Cortex of kidney (tissue), 1 donor: ENCODE measurements around the gene RUNDC1.
"Not testable (repeated sequence)": the region's sequence is repeated elsewhere in the genome, so short reads cannot be mapped to it uniquely, and the experiment has no call there.

ENCODE experiments used
- DNase-seq: peaks from one replicate; lab custom pipeline; 2025; lab: John Stamatoyannopoulos, UW

RUNDC1 gene

DNA sequence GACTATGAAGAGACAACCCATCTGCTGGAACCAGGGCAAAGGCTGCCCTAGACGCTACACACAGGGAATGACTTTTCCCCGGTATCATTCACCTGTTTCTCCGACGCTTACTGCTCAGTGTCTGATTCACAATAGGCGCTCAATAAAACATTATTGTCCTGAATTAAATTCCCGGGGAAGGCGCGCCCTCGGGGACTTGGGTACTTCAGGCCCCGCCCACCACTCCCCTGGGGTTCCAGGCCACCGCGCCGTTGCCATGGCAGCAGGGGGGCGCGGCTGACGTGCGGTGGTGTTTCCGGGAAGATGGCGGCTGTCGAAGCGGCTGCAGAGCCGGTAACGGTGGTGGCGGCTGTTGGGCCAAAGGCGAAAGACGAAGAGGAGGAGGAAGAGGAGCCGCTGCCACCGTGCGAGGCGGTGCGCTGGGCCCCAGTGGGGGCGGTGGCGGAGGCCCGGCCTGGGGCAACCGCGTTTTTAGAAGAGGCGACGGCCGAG, at the start of gene RUNDC1:
RUNDC1 (plus strand) TSS at position 292 of the 492 bp plus-strand sequence; CDS start at position 304, 12 bp downstream.
- no peak for DNase-seq

DNA sequence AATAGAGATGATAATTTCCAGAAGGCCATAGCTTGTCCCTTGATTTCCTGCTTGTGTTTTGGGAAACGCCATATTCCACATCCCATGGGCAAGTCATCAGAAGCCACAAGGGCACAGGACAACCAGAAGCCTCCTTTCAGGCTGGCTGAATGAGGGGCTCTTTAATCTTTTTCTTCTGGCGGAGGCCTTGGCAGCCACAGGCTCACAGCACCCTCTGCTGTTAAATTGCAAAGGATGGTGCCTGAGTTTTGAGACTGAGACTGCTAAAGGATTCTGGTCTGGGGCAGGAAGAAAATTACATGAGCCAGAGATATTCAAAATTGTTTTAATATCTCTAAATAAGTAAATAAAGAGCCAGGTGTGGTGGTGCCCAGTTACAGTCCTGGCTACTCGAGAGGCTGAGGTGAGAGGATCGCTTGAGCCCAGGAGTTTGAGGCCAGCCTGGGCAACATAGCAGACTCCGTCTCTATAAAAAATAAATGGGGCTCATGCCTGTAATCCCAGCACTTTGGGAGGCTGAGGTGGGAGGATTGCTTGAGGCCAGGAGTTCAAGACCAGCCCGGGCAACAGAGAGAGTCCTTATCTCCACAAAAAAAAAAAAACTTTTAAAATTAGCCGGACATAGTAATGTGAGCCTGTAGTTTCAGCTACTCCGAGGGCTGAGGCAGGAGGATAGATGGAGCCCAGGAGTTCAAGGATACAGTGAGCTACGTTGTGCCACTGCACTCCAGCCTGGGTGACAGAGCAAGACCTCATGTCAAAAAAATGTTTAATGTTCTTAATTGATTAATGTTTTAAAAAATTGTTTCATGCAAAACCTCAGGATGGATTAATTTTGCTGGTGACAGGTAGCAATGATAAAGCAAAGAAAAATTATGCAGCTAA, 42.4 kb upstream of the RUNDC1 start:
- no peak for DNase-seq

DNA sequence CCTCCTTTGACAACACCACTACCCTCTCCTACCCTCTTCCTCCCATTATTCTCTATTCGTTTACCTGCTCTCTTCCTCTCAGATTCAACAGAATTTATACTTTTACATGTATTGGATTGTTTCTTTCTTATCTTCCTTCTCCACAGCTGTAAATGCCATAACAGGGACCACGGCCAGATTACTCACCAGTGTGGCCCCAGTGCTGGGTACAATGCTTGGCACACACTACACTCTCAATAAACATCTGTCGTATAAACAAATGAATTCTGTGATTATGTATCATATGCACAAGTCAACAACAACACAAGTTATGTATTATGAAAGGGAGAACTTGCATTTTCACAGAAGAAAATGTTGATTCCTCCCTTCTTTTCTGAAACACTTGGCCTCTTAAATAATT, 36.2 kb upstream of the RUNDC1 start:
- no peak for DNase-seq

DNA sequence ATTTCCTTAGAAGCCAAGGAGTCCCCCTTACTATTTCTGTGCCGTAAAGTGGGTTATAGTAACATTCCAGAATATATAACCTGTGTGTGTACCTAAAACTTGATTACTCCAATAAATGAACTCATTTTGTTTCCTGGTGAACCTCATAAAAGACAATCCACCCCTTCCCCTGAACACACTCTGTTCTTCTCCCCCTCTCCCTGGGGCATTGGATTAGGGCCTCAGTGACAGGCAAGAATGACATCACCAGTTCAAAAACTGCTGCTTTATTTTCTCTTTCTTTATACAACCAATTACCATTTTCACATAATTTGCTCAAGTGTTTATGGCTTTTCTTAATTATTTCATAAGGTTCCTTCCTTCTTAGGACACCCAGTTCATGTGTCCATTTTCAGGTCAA, 33.6 kb upstream of the RUNDC1 start:
- no peak for DNase-seq

DNA sequence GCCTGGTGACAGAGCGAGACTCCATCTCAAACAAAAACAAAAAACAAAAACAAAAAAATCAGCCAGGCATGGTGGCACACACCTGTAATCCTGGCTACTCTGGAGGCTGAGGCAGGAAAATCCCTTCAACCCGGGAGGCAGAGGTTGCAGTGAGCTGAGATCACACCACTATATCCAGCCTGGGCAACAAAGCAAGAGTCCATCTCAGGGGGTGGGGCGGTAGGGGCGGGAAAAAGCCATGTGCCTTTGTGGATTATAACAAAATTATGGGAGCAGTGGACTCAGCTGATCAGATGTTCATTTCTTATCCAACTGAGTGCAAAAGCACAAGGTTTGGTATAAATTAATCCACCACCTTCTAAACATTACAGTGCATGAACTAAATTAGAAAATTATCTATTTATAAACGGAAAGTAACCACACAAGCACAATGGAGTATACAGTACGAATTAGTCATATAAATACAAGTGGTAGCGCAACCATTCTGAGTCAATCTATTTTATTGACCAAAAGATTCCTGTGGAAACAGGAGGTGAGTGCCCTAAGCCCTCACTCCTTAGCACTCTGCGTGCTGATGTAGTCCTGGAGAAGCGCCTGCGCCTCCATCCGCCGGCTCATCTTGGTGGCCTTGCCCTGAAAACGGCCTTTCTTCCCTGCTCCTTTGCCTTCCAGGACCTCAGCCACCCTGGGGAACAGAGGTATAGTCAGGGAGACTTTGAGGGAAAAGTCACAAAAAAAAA, 30.2 kb upstream of the RUNDC1 start:
- no peak for DNase-seq

DNA sequence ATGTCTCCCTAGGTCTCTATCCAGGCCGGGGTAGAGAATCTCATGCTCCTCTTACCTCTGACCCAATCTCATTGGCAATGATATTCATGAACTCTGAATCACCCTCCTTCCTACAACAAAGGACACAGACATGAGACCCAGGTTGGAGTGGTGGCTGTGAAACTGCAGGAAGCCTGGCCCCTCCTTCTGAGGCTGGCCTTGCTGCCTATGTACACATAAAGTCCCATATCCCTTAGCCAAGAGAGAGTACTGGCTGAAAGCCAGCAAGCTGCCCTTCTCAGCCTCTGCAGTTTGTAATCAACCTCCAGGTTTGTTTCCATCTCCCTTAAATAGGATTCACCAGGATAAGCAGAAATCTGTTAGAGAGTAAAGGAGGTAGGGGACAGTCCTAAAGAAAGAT, 26.7 kb upstream of the RUNDC1 start:
- DNase-seq = no peak

DNA sequence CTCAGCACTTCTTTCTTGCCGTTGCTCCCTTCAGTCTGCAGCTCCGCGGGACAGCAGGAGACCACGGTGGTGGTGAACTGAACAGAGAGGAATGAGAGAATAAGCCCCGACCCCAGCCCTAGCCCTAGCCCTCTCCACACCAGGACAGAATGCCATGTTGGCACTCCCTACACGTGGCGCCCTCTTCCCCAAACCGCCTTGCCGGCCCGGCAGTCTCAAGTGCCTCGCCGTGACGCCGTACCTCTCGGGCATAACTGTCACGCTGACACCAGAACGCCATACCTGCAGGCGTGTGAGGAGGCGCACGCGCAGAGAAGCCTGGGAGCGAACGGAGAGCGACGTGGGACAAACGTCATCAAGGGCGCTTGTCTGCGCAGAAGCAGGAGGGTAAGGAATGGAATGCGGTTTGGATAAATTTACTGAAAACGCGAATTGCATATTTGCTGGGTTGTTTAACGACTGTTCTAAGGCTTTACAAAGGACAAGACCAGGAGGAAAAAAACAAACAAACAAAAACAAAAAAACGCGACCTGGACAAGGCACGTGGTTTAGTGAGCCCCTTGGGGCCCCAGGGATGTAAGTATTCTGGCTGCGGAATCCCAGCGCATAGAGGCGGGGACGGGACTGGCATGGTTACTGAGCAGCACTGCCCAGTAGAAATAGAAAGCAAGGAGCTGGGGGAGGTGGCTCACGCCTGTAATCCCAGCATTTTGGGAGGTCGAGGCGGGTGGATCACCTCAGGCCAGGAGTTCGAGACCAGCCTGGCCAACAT, 16.0 kb upstream of the RUNDC1 start, which contains the start of gene AARSD1:
AARSD1 (minus strand) TSS at position 294 of the 772 bp plus-strand sequence; CDS start at position 280, 14 bp downstream.
- no peak for DNase-seq

DNA sequence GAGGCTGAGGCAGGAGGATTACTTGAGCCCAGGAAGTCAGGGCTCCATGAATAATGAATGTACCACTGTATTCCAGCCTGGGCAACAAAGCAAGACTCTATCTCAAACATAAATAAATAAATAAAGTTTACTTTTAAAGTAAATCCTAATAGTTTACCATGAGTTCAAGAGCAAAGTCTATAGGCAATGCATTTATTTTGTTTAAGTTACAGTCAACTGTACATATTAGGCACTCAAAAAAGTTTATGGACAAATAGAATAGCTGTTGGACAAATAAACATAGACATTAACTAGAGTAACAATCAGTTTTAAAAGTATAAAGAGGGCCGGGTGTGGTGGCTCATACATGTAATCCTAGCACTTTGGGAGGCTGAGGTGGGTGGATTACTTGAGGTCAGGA, 12.4 kb upstream of the RUNDC1 start:
- DNase-seq = no peak

DNA sequence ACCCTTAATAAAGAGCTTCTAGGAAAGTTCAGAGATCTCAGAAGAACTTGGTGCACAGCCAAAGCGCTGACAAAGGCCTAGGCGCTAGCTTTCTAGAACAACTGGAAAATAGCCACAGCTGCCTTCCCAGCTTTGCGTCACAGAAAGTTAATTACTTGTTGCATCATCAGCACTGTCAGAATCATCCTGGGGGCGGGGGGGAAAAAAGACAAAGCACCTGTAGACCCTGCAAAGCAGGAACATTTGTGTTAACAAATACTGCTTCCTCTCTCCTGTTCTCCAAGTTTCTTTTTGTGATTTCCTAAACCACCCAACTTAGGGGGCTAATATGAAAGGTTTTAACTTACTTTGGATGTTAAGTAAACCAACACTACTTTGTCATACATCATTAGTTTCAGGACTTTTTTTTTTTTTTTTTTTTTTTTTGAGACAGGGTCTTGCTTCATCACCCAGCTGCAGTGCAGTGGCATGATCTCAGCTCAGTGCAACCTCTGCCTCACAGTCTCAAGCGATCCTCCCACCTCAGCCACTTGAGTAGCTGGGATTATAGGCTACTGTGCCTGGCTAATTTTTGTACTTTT, 11.3 kb upstream of the RUNDC1 start:
- DNase-seq = no peak

DNA sequence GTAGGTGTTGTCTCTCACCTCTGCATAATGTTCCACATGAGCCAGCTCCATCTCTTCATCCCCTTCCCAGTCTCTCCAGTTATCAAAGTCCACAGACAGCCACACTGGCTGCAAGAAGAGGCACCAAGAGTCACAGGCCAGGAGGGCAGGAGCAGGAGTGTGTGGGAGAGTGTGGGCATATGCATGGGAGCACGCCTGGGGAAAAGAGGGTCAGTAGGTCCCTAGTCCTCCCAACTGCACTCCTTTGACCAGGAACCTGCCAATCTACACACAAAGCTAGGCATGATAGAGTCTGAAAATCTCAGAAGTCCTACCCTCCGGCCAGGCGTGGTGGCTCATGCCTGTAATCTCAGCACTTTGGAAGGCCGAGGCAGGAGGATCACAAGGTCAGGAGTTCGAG, 8.8 kb upstream of the RUNDC1 start:
- DNase-seq = no peak

DNA sequence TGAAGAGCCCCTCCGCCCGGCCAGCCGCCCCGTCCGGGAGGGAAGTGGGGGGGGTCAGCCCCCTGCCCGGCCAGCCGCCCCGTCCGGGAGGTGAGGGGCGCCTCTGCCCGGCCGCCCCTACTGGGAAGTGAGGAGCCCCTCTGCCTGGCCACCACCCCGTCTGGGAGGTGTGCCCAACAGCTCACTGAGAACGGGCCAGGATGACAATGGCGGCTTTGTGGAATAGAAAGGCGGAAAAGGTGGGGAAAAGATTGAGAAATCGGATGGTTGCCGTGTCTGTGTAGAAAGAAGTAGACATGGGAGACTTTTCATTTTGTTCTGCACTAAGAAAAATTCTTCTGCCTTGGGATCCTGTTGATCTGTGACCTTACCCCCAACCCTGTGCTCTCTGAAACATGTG, 7.0 kb upstream of the RUNDC1 start:
- DNase-seq = not testable (repeated sequence)

DNA sequence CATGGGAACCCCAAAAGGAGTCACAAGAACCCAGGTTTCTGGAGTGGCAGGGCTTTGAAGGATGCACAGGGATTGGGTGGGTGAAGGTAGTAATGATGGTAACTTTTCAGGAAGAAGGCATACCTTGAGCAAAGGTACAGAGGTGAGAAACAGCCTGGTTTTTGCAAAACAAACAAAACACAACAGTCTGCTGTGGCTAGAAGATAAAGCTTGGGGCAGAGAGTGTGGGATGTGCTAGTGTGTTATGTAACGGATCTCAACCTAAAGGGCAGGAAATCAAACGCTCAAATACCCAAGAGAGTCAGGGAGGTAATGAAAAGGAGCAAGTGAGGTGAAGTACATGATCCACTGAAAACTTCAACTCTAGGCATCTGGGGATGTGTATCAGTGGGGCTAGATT, 5.1 kb upstream of the RUNDC1 start:
- DNase-seq = no peak

DNA sequence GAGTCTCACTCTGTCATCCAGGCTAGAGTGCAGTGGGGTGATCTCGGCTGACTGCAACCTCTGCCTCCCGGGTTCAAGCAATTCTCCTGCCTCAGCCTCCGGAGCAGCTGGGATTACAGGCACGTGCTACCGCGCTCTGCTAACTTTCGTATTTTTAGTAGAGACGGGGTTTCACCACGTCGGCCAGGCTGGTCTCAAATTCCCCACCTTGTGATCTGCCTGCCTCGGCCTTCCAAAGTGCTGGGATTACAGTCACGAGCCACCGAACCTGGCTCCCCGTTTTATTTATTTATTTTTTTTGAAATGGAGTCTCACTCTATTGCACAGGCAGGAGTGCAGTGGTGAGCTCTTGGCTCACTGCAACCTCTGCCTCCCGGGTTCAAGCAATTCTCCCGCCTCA, 4.7 kb upstream of the RUNDC1 start:
- DNase-seq = not testable (repeated sequence)

DNA sequence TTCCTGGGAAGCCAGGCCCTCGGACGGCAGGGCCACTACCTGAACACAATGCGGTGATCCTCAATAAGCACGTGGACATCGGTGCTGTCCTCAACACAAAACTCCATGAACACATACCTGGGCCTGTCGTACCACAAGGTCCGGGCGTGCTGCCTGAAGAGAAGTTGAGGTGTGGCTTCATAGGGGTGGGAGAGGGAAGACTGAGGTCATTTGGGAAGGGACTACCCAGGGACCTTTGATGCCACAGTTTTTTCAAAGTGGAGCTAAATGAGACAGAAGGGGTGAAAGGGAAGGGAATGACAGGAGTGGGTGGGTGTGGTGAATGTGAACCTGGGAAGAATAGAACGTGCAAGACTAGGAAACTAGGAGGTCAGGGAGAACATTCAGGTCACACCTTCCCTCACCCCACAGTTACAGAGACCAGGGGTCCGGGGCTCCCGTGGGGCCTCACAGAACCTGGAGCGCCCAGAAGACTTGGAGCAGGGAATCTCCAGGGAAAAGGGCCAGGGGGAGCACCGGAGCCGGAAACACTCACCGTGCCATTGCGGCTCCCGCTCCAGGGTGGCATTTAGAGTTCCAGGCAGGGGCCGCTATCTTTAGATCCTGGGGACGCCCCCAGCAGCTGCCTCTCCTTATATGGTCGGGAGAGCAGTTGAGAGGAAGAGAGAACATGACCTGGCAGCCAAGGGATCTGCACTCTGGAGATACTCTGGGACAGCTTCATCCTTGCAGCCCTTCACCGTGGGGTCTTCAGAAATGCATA, 673 bp upstream of the RUNDC1 start, which contains the start of gene PTGES3L:
PTGES3L (minus strand) TSS at position 570 of the 763 bp plus-strand sequence; CDS start at position 543, 27 bp downstream.
- no peak for DNase-seq

DNA sequence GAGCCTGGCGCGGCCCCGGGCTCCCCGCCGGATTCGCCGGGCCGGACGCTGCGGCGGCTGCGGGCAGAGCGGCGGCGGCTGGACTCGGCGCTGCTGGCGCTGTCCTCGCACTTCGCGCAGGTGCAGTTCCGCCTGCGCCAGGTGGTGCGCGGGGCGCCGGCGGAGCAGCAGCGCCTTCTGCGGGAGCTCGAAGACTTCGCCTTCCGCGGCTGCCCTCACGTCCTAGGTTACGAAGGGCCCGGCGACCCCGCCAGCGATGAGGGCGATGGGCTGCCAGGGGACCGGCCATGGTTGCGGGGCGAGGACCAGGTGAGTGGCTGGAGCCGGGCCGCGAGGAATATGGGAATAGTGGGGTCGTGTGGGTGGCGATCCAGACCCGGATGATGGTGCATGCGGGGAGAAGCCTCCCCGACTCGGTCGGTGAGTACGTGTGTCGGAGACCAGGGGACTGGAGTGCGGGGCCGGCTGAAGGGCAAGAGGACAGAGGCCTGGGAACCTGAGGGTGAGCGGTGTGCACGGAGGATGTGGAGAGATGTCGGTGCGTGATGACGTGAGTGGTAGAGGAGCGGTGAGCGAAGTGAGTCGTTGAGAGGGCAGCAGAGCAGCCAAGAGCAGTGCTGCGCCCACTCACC, 517 bp downstream of the RUNDC1 start:
- DNase-seq = no peak

DNA sequence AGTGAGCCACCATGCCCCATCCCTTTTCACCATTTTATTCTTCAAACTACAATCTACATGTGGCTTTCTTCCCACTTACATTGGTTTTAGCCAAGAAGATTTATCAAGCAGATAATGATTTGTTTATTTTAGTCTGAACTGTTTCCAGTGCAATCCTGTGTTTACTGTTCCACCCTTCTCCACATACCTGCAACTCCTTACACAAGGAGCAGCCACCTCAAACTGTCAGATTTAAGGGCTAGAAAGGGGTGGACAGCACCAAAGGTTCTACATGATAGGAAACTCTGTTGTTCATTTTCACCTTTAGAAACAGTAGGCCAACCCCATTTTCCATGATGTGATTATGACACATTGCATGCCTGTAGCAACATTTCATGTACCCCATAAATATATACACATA, 1.9 kb downstream of the RUNDC1 start:
- no peak for DNase-seq

DNA sequence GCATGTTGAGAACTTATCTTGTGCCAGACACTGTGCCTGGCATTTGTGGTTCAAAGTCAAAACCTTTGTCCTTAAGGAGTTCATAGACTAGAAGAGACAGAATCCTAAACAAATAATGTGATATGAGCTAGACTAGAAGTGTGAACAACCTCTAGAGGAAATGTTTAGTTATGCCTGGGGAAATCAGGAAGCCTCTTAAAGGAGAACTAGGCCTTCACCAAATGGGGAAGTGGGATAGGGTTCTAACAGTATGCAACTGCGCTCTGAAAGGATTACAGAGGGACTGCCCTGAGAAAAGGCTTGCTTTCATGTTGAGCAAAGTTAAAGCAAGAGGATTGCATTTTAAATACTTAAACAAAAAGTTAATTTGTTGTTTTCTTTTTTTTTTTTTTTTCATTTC, 4.9 kb downstream of the RUNDC1 start:
- no peak for DNase-seq

DNA sequence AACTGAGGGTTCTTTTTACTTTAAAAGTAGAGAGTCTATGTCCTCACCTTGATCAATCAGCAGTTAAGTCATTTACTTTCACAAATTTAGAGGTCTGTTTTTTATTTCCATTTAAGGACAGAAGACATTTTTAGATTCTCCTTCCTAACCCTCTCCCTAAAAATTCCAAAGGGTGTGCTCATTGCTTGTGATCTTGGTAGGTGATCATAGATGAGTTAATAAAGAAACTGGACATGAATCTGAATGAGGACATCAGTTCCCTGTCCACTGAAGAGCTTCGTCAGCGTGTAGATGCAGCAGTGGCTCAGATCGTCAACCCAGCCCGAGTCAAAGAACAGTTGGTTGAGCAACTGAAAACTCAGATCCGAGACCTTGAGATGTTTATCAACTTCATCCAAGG, 8.8 kb downstream of the RUNDC1 start:
- no peak for DNase-seq

DNA sequence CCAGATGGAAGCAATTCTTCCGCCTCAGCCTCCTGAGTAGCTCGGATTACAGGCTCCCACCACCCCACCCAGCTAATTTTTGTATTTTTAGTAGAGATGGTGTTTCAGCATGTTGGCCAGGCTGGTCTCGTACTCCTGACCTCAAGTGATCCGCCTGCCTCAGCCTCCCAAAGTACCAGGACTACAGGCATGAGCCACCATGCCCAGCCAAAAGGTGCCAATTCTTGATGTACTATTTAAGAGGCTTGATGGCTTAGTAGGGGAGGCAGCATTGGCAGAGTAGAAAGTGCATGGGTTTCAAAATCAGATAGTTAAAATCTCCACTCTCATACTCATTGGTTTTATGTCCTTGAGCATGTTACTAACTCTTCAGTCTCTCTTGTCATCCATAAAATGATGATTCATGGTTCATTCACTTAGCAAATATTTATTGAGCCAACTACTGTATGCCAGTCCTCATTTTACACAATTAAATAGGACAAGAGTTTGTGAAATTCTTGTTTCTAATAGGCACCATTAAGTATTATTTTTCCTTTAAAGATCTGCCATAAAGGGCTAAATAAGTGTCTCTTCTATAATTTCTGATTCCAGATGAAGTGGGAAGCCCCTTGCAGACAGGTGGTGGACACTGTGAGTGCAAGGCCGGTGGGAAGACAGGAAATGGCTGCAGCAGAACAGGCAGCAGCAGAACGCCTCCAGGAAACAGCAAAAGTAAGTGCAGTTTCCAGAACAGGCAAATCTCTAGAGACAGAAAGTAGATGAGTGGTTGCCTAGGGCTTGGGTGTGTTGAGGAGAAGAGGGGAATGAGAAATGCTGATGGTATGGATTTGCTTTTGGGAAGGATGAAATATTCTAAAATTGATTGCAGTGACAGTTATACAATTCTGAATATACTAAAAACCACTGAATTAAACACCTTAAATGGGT, 9.6 kb downstream of the RUNDC1 start:
- no peak for DNase-seq
